MCF 10A (cell line): ENCODE data around the gene ARHGAP8. TPM values are rescaled to one million over a fixed set of nuclear protein-coding genes. Genes with fewer than 3 reads are reported as not detected.

Experiments
- Bru-seq: library from RNA; stranded (reverse); fragments of 400-500 nt; gene quantifications from one replicate; lab custom pipeline; 2021; lab: Mats Ljungman, UMichigan
- BruChase-seq, 2 experiments: library from RNA; stranded (reverse); fragments of 400-500 nt; gene quantifications; one replicate each; lab custom pipeline; 2021; lab: Mats Ljungman, UMichigan
- BruUV-seq: library from RNA; stranded (reverse); fragments of 400-500 nt; replicated peaks from 2 replicates; lab custom pipeline; 2021; lab: Mats Ljungman, UMichigan
- CTCF ChIA-PET: fragments of 300-600 bp; sonication (Branson Sonifier 250); formaldehyde crosslinking; extraction: SDS; loops from one replicate; lab custom pipeline; 2021; ENCODE audit warnings: antibody characterized with exemption, inconsistent platforms; lab: Yijun Ruan, JAX
- POLR2A ChIA-PET: fragments of 300-600, 350-650 bp; sonication (Branson Sonifier 250); formaldehyde crosslinking; extraction: SDS; loops from one replicate; lab custom pipeline; 2020; ENCODE audit warnings: antibody characterized with exemption, inconsistent platforms; lab: Yijun Ruan, JAX
- DNase-seq: peaks from one replicate; pipeline ENCODE4 v3.0.0-alpha.2; 2018; ENCODE audit not compliant: unreplicated experiment
- H3K27ac Mint-ChIP-seq: one replicate; pipeline ENCODE4 v1.8.0; 2022; ENCODE audit warnings: mild to moderate bottlenecking, low read depth, mixed read lengths; ENCODE audit not compliant: unreplicated experiment
- H3K27me3 Mint-ChIP-seq: one replicate; pipeline ENCODE4 v1.8.0; 2022; ENCODE audit warnings: mixed read lengths; ENCODE audit not compliant: insufficient read depth, unreplicated experiment
- H3K36me3 Mint-ChIP-seq: one replicate; pipeline ENCODE4 v1.8.0; 2022; ENCODE audit warnings: mild to moderate bottlenecking, moderate library complexity, mixed read lengths; ENCODE audit not compliant: insufficient read depth, unreplicated experiment
- H3K4me1 Mint-ChIP-seq: one replicate; pipeline ENCODE4 v1.8.0; 2022; ENCODE audit warnings: mixed read lengths; ENCODE audit not compliant: insufficient read depth, unreplicated experiment
- H3K4me3 Mint-ChIP-seq: one replicate; pipeline ENCODE4 v1.8.0; 2022; ENCODE audit warnings: mild to moderate bottlenecking, moderate library complexity, mixed read lengths; ENCODE audit not compliant: unreplicated experiment
- H3K9me3 Mint-ChIP-seq: one replicate; pipeline ENCODE4 v1.8.0; 2022; ENCODE audit warnings: mixed read lengths; ENCODE audit not compliant: unreplicated experiment
- CTCF ChIP-seq: fragments of 200-600 bp; IDR thresholded peaks from one replicate; pipeline ENCODE4 v1.8.0; 2022; ENCODE audit warnings: antibody characterized with exemption, mild to moderate bottlenecking; ENCODE audit not compliant: unreplicated experiment
- intact Hi-C: fragments of 100-400 bp; cut with micrococcal nuclease; formaldehyde crosslinking; loops from 2 replicates; pipeline ENCODE4 v1.14.1; 2022
- long read RNA-seq: library from polyadenylated mRNA; stranded (forward); transcript quantifications from one replicate; pipeline ENCODE4 v2.0.0, GENCODE V29; 2022
- total RNA-seq: library from RNA; stranded (reverse); gene quantifications from 2 replicates; pipeline ENCODE4 v1.2.3, GENCODE V29; 2022

The ARHGAP8 gene
- total RNA-seq (10.3 and 18.6 TPM in 2 replicates), Bru-seq, nascent RNA (percentile 53 among the genes with signal in this experiment), BruChase-seq, experiment 1, labeled RNA remaining after a 6-hour chase (percentile 66 among the genes with signal in this experiment), BruChase-seq, experiment 2, labeled RNA remaining after a 2-hour chase (percentile 57 among the genes with signal in this experiment)
- long read RNA-seq, partial matches to known transcripts, result 2 of 13 reads
- long read RNA-seq, other reads (novel, unspliced or antisense), result 4 of 13 reads

GRCh38 chr22:44752285-44753188 is at the start of gene ARHGAP8:
TSS of gene ARHGAP8 (plus strand) at chr22:44752575. CDS start at chr22:44786528, 33,953 bp downstream.
- Mint-ChIP-seq H3K27ac (peak within 1 kb of the TSS; percentile 57), H3K36me3 (no peaks in the 10 kb centered on the region), H3K4me3 (peak within 1 kb of the TSS; percentile 79), H3K9me3 (no peaks in the 10 kb centered on the region), H3K27me3 (no peaks in the 10 kb centered on the region), H3K4me1 (peaks cover 19% of the 10 kb centered on the region)
- CTCF ChIA-PET, result interaction anchor here (0.6 to 1.0 kb wide), 2 partner anchors 666 to 760 kb away, joined by 3 read pairs; no protein-coding TSS in a partner anchor
- intact Hi-C loops, result no loop called here
- no TSS peak for BruUV-seq
- POLR2A ChIA-PET, result interaction anchor here (1.0 to 1.2 kb wide), 3 partner anchors 13 to 412 kb away, joined by 3 to 5 read pairs (median 4); no protein-coding TSS in a partner anchor
- DNase-seq, result peak; percentile 38
- no peak for TF ChIP-seq CTCF

GRCh38 chr22:44703255-44703870 is 49.0 kb upstream of the ARHGAP8 start:
- POLR2A ChIA-PET, result interaction anchor here (0.7 to 1.1 kb wide), 3 partner anchors 19 to 460 kb away, joined by 3 read pairs; partner anchors contain the start of gene NUP50
- TF ChIP-seq CTCF, result no peak
- H3K4me3 Mint-ChIP-seq, result peak overlapping the region; percentile 73
- no peaks in the 10 kb centered on the region for H3K27me3 Mint-ChIP-seq
- intact Hi-C loops, result no loop called here
- TSS peak; percentile 22 for BruUV-seq
- no peaks in the 10 kb centered on the region for H3K36me3 Mint-ChIP-seq
- H3K27ac Mint-ChIP-seq, result no peak overlapping the region
- H3K4me1 Mint-ChIP-seq, result no peaks in the 10 kb centered on the region
- DNase-seq, result no peak
- CTCF ChIA-PET, result interaction anchor here (0.6 to 1.2 kb wide), 3 partner anchors 19 to 1351 kb away, joined by 3 read pairs; no protein-coding TSS in a partner anchor
- no peaks in the 10 kb centered on the region for H3K9me3 Mint-ChIP-seq

GRCh38 chr22:44704159-44705021 is 48.0 kb upstream of the ARHGAP8 start:
- no peaks in the 10 kb centered on the region for H3K4me1 Mint-ChIP-seq
- intact Hi-C loops, result no loop called here
- H3K27ac Mint-ChIP-seq, result no peak overlapping the region
- ChIA-PET POLR2A (interaction anchor here (1.0 kb wide), 1 partner anchor 459 kb away, joined by 3 read pairs; the partner anchor contains the start of gene NUP50), CTCF (interaction anchor here (0.5 to 1.3 kb wide), 5 partner anchors 17 to 1352 kb away, joined by 3 to 5 read pairs (median 3); no protein-coding TSS in a partner anchor)
- no peaks in the 10 kb centered on the region for H3K36me3 Mint-ChIP-seq
- no peaks in the 10 kb centered on the region for H3K9me3 Mint-ChIP-seq
- H3K27me3 Mint-ChIP-seq, result no peaks in the 10 kb centered on the region
- DNase-seq, result no peak
- TF ChIP-seq CTCF, result no peak
- BruUV-seq, result no TSS peak
- H3K4me3 Mint-ChIP-seq, result peak overlapping the region; percentile 73
